H9 (cell line): ENCODE data around the gene TNFRSF19. TPM values are rescaled to one million over a fixed set of nuclear protein-coding genes. Genes with fewer than 3 reads are reported as not detected.

Source experiments
- DNase-seq: peaks from one replicate; pipeline ENCODE4 v3.0.0-alpha.2; 2017
- H2AFZ ChIP-seq: one replicate; pipeline ENCODE4 v1.6.1; 2013; ENCODE audit warnings: mild to moderate bottlenecking, low read length, control low read depth, moderate library complexity
- H2AK5ac ChIP-seq: 2 replicates; pipeline ENCODE4 v1.6.1; 2013; ENCODE audit warnings: low read length, control low read depth, mixed read lengths; ENCODE audit not compliant: insufficient read length
- H2BK120ac ChIP-seq: one replicate; pipeline ENCODE4 v1.6.1; 2013; ENCODE audit warnings: low read depth, mild to moderate bottlenecking, low read length, control low read depth, inconsistent platforms; ENCODE audit not compliant: poor library complexity, severe bottlenecking
- H2BK12ac ChIP-seq: 2 replicates; pipeline ENCODE4 v1.6.1; 2013; ENCODE audit warnings: low read length, control low read depth, mixed read lengths, low read depth; ENCODE audit not compliant: insufficient read length
- H2BK15ac ChIP-seq: 2 replicates; pipeline ENCODE4 v1.6.1; 2013; ENCODE audit warnings: low read depth, low read length, control low read depth
- H2BK20ac ChIP-seq: one replicate; pipeline ENCODE4 v1.6.1; 2013; ENCODE audit warnings: low read depth, mild to moderate bottlenecking, low read length, control low read depth, inconsistent platforms; ENCODE audit not compliant: poor library complexity, severe bottlenecking
- H2BK5ac ChIP-seq: 2 replicates; pipeline ENCODE4 v1.6.1; 2013; ENCODE audit warnings: low read length, control low read depth, mixed read lengths; ENCODE audit not compliant: insufficient read length
- H3K14ac ChIP-seq: 2 replicates; pipeline ENCODE4 v1.6.1; 2013; ENCODE audit warnings: low read length, control low read depth; ENCODE audit not compliant: insufficient read depth
- H3K18ac ChIP-seq: 2 replicates; pipeline ENCODE4 v1.6.1; 2013; ENCODE audit warnings: low read depth, mild to moderate bottlenecking, mixed read lengths, low read length, control low read depth; ENCODE audit not compliant: insufficient read length
- H3K23ac ChIP-seq: 2 replicates; pipeline ENCODE4 v1.6.1; 2013; ENCODE audit warnings: low read length, control low read depth, mixed read lengths, low read depth; ENCODE audit not compliant: insufficient read length
- H3K23me2 ChIP-seq: 2 replicates; pipeline ENCODE4 v1.6.1; 2013; ENCODE audit warnings: low read depth, mild to moderate bottlenecking, mixed read lengths, low read length, control low read depth; ENCODE audit not compliant: insufficient read length, poor library complexity, severe bottlenecking
- H3K27ac ChIP-seq: 2 replicates; pipeline ENCODE4 v1.5.1; 2013; ENCODE audit warnings: low read length, control low read depth, mixed read lengths, low read depth; ENCODE audit not compliant: insufficient read length
- H3K27me3 ChIP-seq: 2 replicates; pipeline ENCODE4 v1.6.1; 2013; ENCODE audit warnings: low read length, control low read depth, inconsistent platforms; ENCODE audit not compliant: insufficient read depth
- H3K4ac ChIP-seq: 2 replicates; pipeline ENCODE4 v1.6.1; 2013; ENCODE audit warnings: low read depth, mild to moderate bottlenecking, control low read depth, inconsistent platforms, low read length, moderate library complexity
- H3K4me1 ChIP-seq: 2 replicates; pipeline ENCODE4 v1.6.1; 2013; ENCODE audit warnings: low read length, control low read depth, inconsistent platforms; ENCODE audit not compliant: insufficient read depth
- H3K4me2 ChIP-seq: 2 replicates; pipeline ENCODE4 v1.6.1; 2013; ENCODE audit warnings: low read length, control low read depth, mixed read lengths; ENCODE audit not compliant: insufficient read length, insufficient read depth
- H3K56ac ChIP-seq: 2 replicates; pipeline ENCODE4 v1.6.1; 2013; ENCODE audit warnings: low read depth, mild to moderate bottlenecking, mixed read lengths, low read length, control low read depth; ENCODE audit not compliant: insufficient read length
- H3K79me1 ChIP-seq: 2 replicates; pipeline ENCODE4 v1.6.1; 2013; ENCODE audit warnings: low read depth, mild to moderate bottlenecking, moderate library complexity, low read length, control low read depth, inconsistent platforms; ENCODE audit not compliant: insufficient read depth, poor library complexity, severe bottlenecking
- H3K79me2 ChIP-seq: 2 replicates; pipeline ENCODE4 v1.6.1; 2013; ENCODE audit warnings: low read length, control low read depth, inconsistent platforms; ENCODE audit not compliant: insufficient read depth
- H3K9ac ChIP-seq: 2 replicates; pipeline ENCODE4 v1.6.1; 2013; ENCODE audit warnings: low read length, control low read depth, mixed read lengths; ENCODE audit not compliant: insufficient read length; ENCODE audit errors: extremely low read depth
- H3K9me3 ChIP-seq: one replicate; pipeline ENCODE4 v1.6.1; 2013; ENCODE audit warnings: low read depth, low read length, inconsistent platforms; ENCODE audit not compliant: control insufficient read depth
- H3T11ph ChIP-seq: one replicate; pipeline ENCODE4 v1.6.1; 2013; ENCODE audit warnings: mild to moderate bottlenecking, low read length, control low read depth, inconsistent platforms
- H4K20me1 ChIP-seq: one replicate; pipeline ENCODE4 v1.6.1; 2013; ENCODE audit not compliant: control insufficient read depth, insufficient read length, insufficient read depth
- H4K5ac ChIP-seq: 2 replicates; pipeline ENCODE4 v1.6.1; 2013; ENCODE audit warnings: low read depth, mild to moderate bottlenecking, mixed read lengths, low read length, control low read depth; ENCODE audit not compliant: insufficient read length
- H4K8ac ChIP-seq: replicated peaks from 2 replicates; pipeline ENCODE4 v1.6.1; 2013; ENCODE audit warnings: low read length, control low read depth, mixed read lengths, low read depth; ENCODE audit not compliant: insufficient read length
- H4K91ac ChIP-seq: 2 replicates; pipeline ENCODE4 v1.6.1; 2013; ENCODE audit warnings: low read depth, mild to moderate bottlenecking, moderate library complexity, mixed read lengths, low read length, control low read depth; ENCODE audit not compliant: insufficient read length
- H3K27ac Mint-ChIP-seq, 3 experiments: 2 replicates in 2 of 3; 3 replicates in 1 of 3; pipeline ENCODE4 v1.8.0; 2020 to 2021; ENCODE audit warnings: mixed read lengths in 3 of 3, mild to moderate bottlenecking in 1 of 3, moderate library complexity in 1 of 3
- H3K27me3 Mint-ChIP-seq: 2 replicates; pipeline ENCODE4 v1.8.0; 2021; ENCODE audit warnings: low read depth, mild to moderate bottlenecking, moderate library complexity, mixed read lengths
- H3K36me3 Mint-ChIP-seq, 3 experiments: 2 replicates in 2 of 3; 3 replicates in 1 of 3; pipeline ENCODE4 v1.8.0; 2020 to 2021; ENCODE audit warnings: low read depth in 3 of 3, mixed read lengths in 3 of 3; ENCODE audit not compliant: insufficient read depth in 1 of 3
- H3K4me1 Mint-ChIP-seq, 2 experiments: 2 replicates each; pipeline ENCODE4 v1.8.0; 2020; ENCODE audit warnings: mixed read lengths in 2 of 2
- H3K4me3 Mint-ChIP-seq, 2 experiments: 2 replicates in 1 of 2; 3 replicates in 1 of 2; pipeline ENCODE4 v1.8.0; 2020 to 2021; ENCODE audit warnings: mild to moderate bottlenecking in 2 of 2, mixed read lengths in 2 of 2, moderate library complexity in 1 of 2
- H3K9me3 Mint-ChIP-seq, 2 experiments: 2 replicates in 1 of 2; 3 replicates in 1 of 2; pipeline ENCODE4 v1.8.0; 2020; ENCODE audit warnings: mild to moderate bottlenecking in 2 of 2, mixed read lengths in 2 of 2, moderate library complexity in 1 of 2
- CTCF ChIP-seq: fragments of 200-600 bp; sonication (generic); conservative IDR thresholded peaks from 3 replicates; pipeline ENCODE4 v1.8.0; 2021; ENCODE audit warnings: antibody characterized with exemption, mild to moderate bottlenecking
- WGBS: extraction: QIAGEN DNeasy Blood & Tissue Kit; methylation state at CpG from one replicate; pipeline ENCODE4 v1.1.7; 2013; ENCODE audit warnings: missing lambda C conversion rate, low lambda C conversion rate, mixed read lengths; ENCODE audit not compliant: insufficient read length; ENCODE audit errors: extremely low coverage; 5-methylcytosine and 5-hydroxymethylcytosine counted together
- total RNA-seq: library from RNA; stranded (reverse); gene quantifications from 2 replicates; pipeline ENCODE4 v1.2.1, GENCODE V29; 2021

Gene TNFRSF19
- total RNA-seq, 1 experiment from 2014 or later = 2.7 TPM

- no peak overlapping the region for H3K14ac ChIP-seq
- no peak overlapping the region for H3K27ac ChIP-seq
- no peak overlapping the region for H2AFZ ChIP-seq
- DNase-seq = no peak
- H3K56ac ChIP-seq = no peak overlapping the region
- no peak overlapping the region for H2BK20ac ChIP-seq
- no peaks in the 10 kb centered on the region for H3K4me1 ChIP-seq
- H3K23ac ChIP-seq = no peak overlapping the region
- no peak overlapping the region for H2BK12ac ChIP-seq
- H2BK5ac ChIP-seq = no peak overlapping the region
- H2AK5ac ChIP-seq = no peak overlapping the region
- Mint-ChIP-seq H3K4me1 (no peaks in the 10 kb centered on the region), H3K36me3 (peaks cover 0 to 3% (median 0%) of the 10 kb centered on the region in 3 experiments; a peak in 2 of 7 replicates), H3K27ac (no peak overlapping the region), H3K27me3 (no peaks in the 10 kb centered on the region; the same call in 1 of the 2 replicates), H3K9me3 (peaks cover 4 to 5% of the 10 kb centered on the region in 2 experiments; a peak in 4 of 5 replicates), H3K4me3 (no peak overlapping the region)
- no peak for TF ChIP-seq CTCF
- WGBS = no CpG with 5 or more reads among the region's 5 CpGs
- H3K79me1 ChIP-seq = no peaks in the 10 kb centered on the region
- H3K79me2 ChIP-seq = no peaks in the 10 kb centered on the region
- no peak overlapping the region for H2BK15ac ChIP-seq
- H2BK120ac ChIP-seq = no peak overlapping the region
- no peaks in the 10 kb centered on the region for H3K9me3 ChIP-seq
- H4K91ac ChIP-seq = no peak overlapping the region
- no peak overlapping the region for H4K8ac ChIP-seq
- no peaks in the 10 kb centered on the region for H4K20me1 ChIP-seq
- H3T11ph ChIP-seq = no peak overlapping the region
- no peak overlapping the region for H3K4me2 ChIP-seq
- no peak overlapping the region for H3K9ac ChIP-seq
- H3K23me2 ChIP-seq = no peaks in the 10 kb centered on the region
- no peak overlapping the region for H3K4ac ChIP-seq
- no peaks in the 10 kb centered on the region for H3K27me3 ChIP-seq
- no peak overlapping the region for H3K18ac ChIP-seq
- H4K5ac ChIP-seq = no peak overlapping the region
Measured at GRCh38 chr13:23534090-23534489, 36.1 kb upstream of the TNFRSF19 start.
